Renal cortex interstitium (tissue), 11 donors: ENCODE data around the gene FPR1. TPM values are rescaled to one million over a fixed set of nuclear protein-coding genes. Genes with fewer than 3 reads are reported as not detected.
A peak's percentile ranks its signal among the peaks of the same experiment; 100 is the strongest.
"Not testable (repeated sequence)": the region's sequence is repeated elsewhere in the genome, so short reads cannot be mapped to it uniquely, and the experiment has no call there.

Source experiments
- DNase-seq, 11 donors: peaks; one replicate each; pipeline ENCODE4 v3.0.0-alpha.2; 2013; ENCODE audit warnings: low read depth in 9 of 11, low spot score in 4 of 11; ENCODE audit errors: extremely low read depth in 1 of 11
- polyA plus RNA-seq, 3 donors: library from polyadenylated mRNA; unstranded; fragments of 120-200 nt; gene quantifications; one replicate each; pipeline ENCODE4 v1.2.1, GENCODE V29; 2013; ENCODE audit not compliant: insufficient read length in 3 of 3

The FPR1 gene
- polyA plus RNA-seq, 3 donors = 1.2 to 5.0 (median 1.5) TPM

GRCh38 chr19:51784109-51784785, 32.6 kb upstream of the FPR1 start:
- DNase-seq = no peak

GRCh38 chr19:51783372-51783771, 31.7 kb upstream of the FPR1 start:
- DNase-seq = no peak

- no peak for DNase-seq
Observed at GRCh38 chr19:51781999-51782398, 30.3 kb upstream of the FPR1 start.

- DNase-seq = no peak
Observed at GRCh38 chr19:51780270-51780669, 28.6 kb upstream of the FPR1 start.

- DNase-seq = no peak
Observed at GRCh38 chr19:51779703-51780102, 28.0 kb upstream of the FPR1 start.

GRCh38 chr19:51779181-51779580, 27.5 kb upstream of the FPR1 start:
- no peak for DNase-seq

GRCh38 chr19:51777570-51778462, 26.1 kb upstream of the FPR1 start:
- peak; percentile 64 to 82 (median 76) for DNase-seq

- not testable (repeated sequence) for DNase-seq
Observed at GRCh38 chr19:51776561-51776960, 24.9 kb upstream of the FPR1 start.

GRCh38 chr19:51772977-51773376, 21.3 kb upstream of the FPR1 start:
- no peak for DNase-seq

GRCh38 chr19:51771376-51772130, 19.9 kb upstream of the FPR1 start:
- no peak for DNase-seq

- no peak for DNase-seq
Observed at GRCh38 chr19:51766461-51766860, 14.8 kb upstream of the FPR1 start.

- DNase-seq = no peak
Observed at GRCh38 chr19:51765086-51765485, 13.4 kb upstream of the FPR1 start.

- DNase-seq = no peak
Observed at GRCh38 chr19:51761696-51762095, 10.0 kb upstream of the FPR1 start.

- DNase-seq = no peak
Observed at GRCh38 chr19:51760697-51761356, 9.1 kb upstream of the FPR1 start, which contains the start of gene FPR2. TSS of gene FPR2 (plus strand) at chr19:51761180. CDS start at chr19:51768659, 7,479 bp downstream.

- no peak for DNase-seq
Observed at GRCh38 chr19:51755571-51755970, 3.9 kb upstream of the FPR1 start.

GRCh38 chr19:51754770-51755169, 3.1 kb upstream of the FPR1 start:
- no peak for DNase-seq

GRCh38 chr19:51754109-51754508, 2.4 kb upstream of the FPR1 start:
- DNase-seq = no peak

GRCh38 chr19:51750400-51751094, 1.1 kb downstream of the FPR1 start:
- DNase-seq = no peak

- DNase-seq = no peak
Observed at GRCh38 chr19:51749979-51750378, 1.7 kb downstream of the FPR1 start.
